SJCRH30 (cell line): Measurements from ENCODE around the gene AK8. TPM values are rescaled to one million over a fixed set of nuclear protein-coding genes. Genes with fewer than 3 reads are reported as not detected.
A peak's percentile ranks its signal among the peaks of the same experiment; 100 is the strongest.

ENCODE experiments used
- DNase-seq, 2 experiments: peaks; one replicate each; pipeline ENCODE4 v3.0.0-alpha.2; 2015 to 2020
- H3K27ac ChIP-seq: fragments of 250-450 bp; sonication (Bioruptor Pico); 2 replicates; pipeline ENCODE4 v1.5.1; 2020; ENCODE audit warnings: mild to moderate bottlenecking, moderate library complexity
- H3K27me3 ChIP-seq: fragments of 250-450 bp; sonication (Bioruptor Pico); 2 replicates; pipeline ENCODE4 v1.5.1; 2020; ENCODE audit warnings: mild to moderate bottlenecking, moderate library complexity
- H3K36me3 ChIP-seq: fragments of 250-450 bp; sonication (Bioruptor Pico); 2 replicates; pipeline ENCODE4 v1.5.1; 2020; ENCODE audit warnings: mild to moderate bottlenecking, moderate library complexity
- H3K4me1 ChIP-seq: fragments of 250-450 bp; sonication (Bioruptor Pico); 2 replicates; pipeline ENCODE4 v1.5.1; 2020; ENCODE audit warnings: mild to moderate bottlenecking, moderate library complexity
- H3K4me3 ChIP-seq: fragments of 250-450 bp; sonication (Bioruptor Pico); 2 replicates; pipeline ENCODE4 v1.5.1; 2020; ENCODE audit warnings: mild to moderate bottlenecking, moderate library complexity
- H3K9me3 ChIP-seq: fragments of 250-450 bp; sonication (Bioruptor Pico); replicated peaks from 2 replicates; pipeline ENCODE4 v1.5.1; 2020; ENCODE audit warnings: mild to moderate bottlenecking, moderate library complexity
- total RNA-seq: library from RNA; depleted of rRNA; stranded (reverse); fragments of >200 nt; shearing (Covaris generic); gene quantifications from 2 replicates; pipeline ENCODE4 v1.2.3, GENCODE V29; 2014

The AK8 gene
- total RNA-seq, 1 experiment from 2014 or later, result not detected

- peak in 1 of 2 experiments; percentile 14 for DNase-seq
- Histone ChIP-seq H3K36me3 (no peaks in the 10 kb centered on the region), H3K4me3 (no peak overlapping the region)
Measured at GRCh38 chr9:132833550-132834121, 44.4 kb downstream of the AK8 start.

GRCh38 chr9:132832171-132832881 lies 45.8 kb downstream of the AK8 start:
- Histone ChIP-seq H3K36me3 (no peaks in the 10 kb centered on the region), H3K9me3 (no peaks in the 10 kb centered on the region), H3K4me3 (no peak overlapping the region), H3K27me3 (peaks cover 28% of the 10 kb centered on the region), H3K4me1 (no peaks in the 10 kb centered on the region), H3K27ac (no peak overlapping the region)
- no peak for DNase-seq

More at GRCh38 chr9:132833550-132834121, 44.4 kb downstream of the AK8 start:
- Histone ChIP-seq H3K9me3 (no peaks in the 10 kb centered on the region), H3K27me3 (peaks cover 28% of the 10 kb centered on the region), H3K27ac (no peak overlapping the region), H3K4me1 (no peaks in the 10 kb centered on the region)

GRCh38 chr9:132828201-132828770 lies 49.8 kb downstream of the AK8 start:
- H3K4me1 ChIP-seq, result no peaks in the 10 kb centered on the region
- no peaks in the 10 kb centered on the region for H3K36me3 ChIP-seq
- peaks cover 54% of the 10 kb centered on the region for H3K27me3 ChIP-seq
- no peaks in the 10 kb centered on the region for H3K9me3 ChIP-seq
- no peak overlapping the region for H3K27ac ChIP-seq
- H3K4me3 ChIP-seq, result no peak overlapping the region
- DNase-seq, result no peak

GRCh38 chr9:132827366-132827765 lies 50.7 kb downstream of the AK8 start:
- H3K27me3 ChIP-seq, result peaks cover 50% of the 10 kb centered on the region
- H3K27ac ChIP-seq, result no peak overlapping the region
- no peak overlapping the region for H3K4me3 ChIP-seq
- DNase-seq, result no peak
- H3K4me1 ChIP-seq, result no peaks in the 10 kb centered on the region
- H3K9me3 ChIP-seq, result no peaks in the 10 kb centered on the region
- no peaks in the 10 kb centered on the region for H3K36me3 ChIP-seq

- Histone ChIP-seq H3K27ac (no peak overlapping the region), H3K4me3 (no peak overlapping the region), H3K36me3 (no peaks in the 10 kb centered on the region), H3K27me3 (peaks cover 47% of the 10 kb centered on the region), H3K4me1 (no peaks in the 10 kb centered on the region), H3K9me3 (no peaks in the 10 kb centered on the region)
- no peak for DNase-seq
Measured at GRCh38 chr9:132826621-132827365, 51.3 kb downstream of the AK8 start.

- Histone ChIP-seq H3K36me3 (no peaks in the 10 kb centered on the region), H3K4me1 (no peaks in the 10 kb centered on the region), H3K27me3 (peaks cover 47% of the 10 kb centered on the region), H3K27ac (no peak overlapping the region), H3K4me3 (no peak overlapping the region), H3K9me3 (no peaks in the 10 kb centered on the region)
- no peak for DNase-seq
Measured at GRCh38 chr9:132826131-132826530, 52.0 kb downstream of the AK8 start.

GRCh38 chr9:132825430-132825829 lies 52.7 kb downstream of the AK8 start:
- Histone ChIP-seq H3K4me1 (no peaks in the 10 kb centered on the region), H3K27me3 (peaks cover 44% of the 10 kb centered on the region), H3K4me3 (no peak overlapping the region), H3K36me3 (no peaks in the 10 kb centered on the region), H3K27ac (no peak overlapping the region), H3K9me3 (no peaks in the 10 kb centered on the region)
- no peak for DNase-seq

GRCh38 chr9:132824951-132825350 lies 53.1 kb downstream of the AK8 start:
- no peaks in the 10 kb centered on the region for H3K9me3 ChIP-seq
- DNase-seq, result no peak
- no peak overlapping the region for H3K4me3 ChIP-seq
- H3K27ac ChIP-seq, result no peak overlapping the region
- no peaks in the 10 kb centered on the region for H3K36me3 ChIP-seq
- H3K4me1 ChIP-seq, result no peaks in the 10 kb centered on the region
- H3K27me3 ChIP-seq, result peaks cover 41% of the 10 kb centered on the region

- Histone ChIP-seq H3K27ac (no peak overlapping the region), H3K9me3 (no peaks in the 10 kb centered on the region), H3K27me3 (peaks cover 42% of the 10 kb centered on the region), H3K36me3 (no peaks in the 10 kb centered on the region), H3K4me1 (no peaks in the 10 kb centered on the region), H3K4me3 (no peak overlapping the region)
- no peak for DNase-seq
Measured at GRCh38 chr9:132824151-132824550, 53.9 kb downstream of the AK8 start.

- Histone ChIP-seq H3K4me1 (no peaks in the 10 kb centered on the region), H3K4me3 (no peak overlapping the region), H3K27me3 (peaks cover 42% of the 10 kb centered on the region), H3K9me3 (no peaks in the 10 kb centered on the region), H3K36me3 (no peaks in the 10 kb centered on the region), H3K27ac (no peak overlapping the region)
- DNase-seq, result no peak
Measured at GRCh38 chr9:132823370-132824145, 54.5 kb downstream of the AK8 start.

GRCh38 chr9:132820169-132820944 lies 57.7 kb downstream of the AK8 start:
- no peak for DNase-seq
- no peaks in the 10 kb centered on the region for H3K9me3 ChIP-seq
- no peak overlapping the region for H3K4me3 ChIP-seq
- H3K36me3 ChIP-seq, result no peaks in the 10 kb centered on the region
- H3K27me3 ChIP-seq, result peaks cover 33% of the 10 kb centered on the region
- H3K27ac ChIP-seq, result no peak overlapping the region
- no peaks in the 10 kb centered on the region for H3K4me1 ChIP-seq

GRCh38 chr9:132818588-132818987 lies 59.5 kb downstream of the AK8 start:
- Histone ChIP-seq H3K36me3 (no peaks in the 10 kb centered on the region), H3K27me3 (peaks cover 22% of the 10 kb centered on the region), H3K4me1 (no peaks in the 10 kb centered on the region), H3K9me3 (no peaks in the 10 kb centered on the region), H3K4me3 (no peak overlapping the region), H3K27ac (no peak overlapping the region)
- no peak for DNase-seq

GRCh38 chr9:132814937-132815336 lies 63.1 kb downstream of the AK8 start:
- Histone ChIP-seq H3K27me3 (peaks cover 30% of the 10 kb centered on the region), H3K9me3 (no peaks in the 10 kb centered on the region), H3K36me3 (no peaks in the 10 kb centered on the region), H3K27ac (no peak overlapping the region), H3K4me3 (no peak overlapping the region), H3K4me1 (no peaks in the 10 kb centered on the region)
- no peak for DNase-seq
